Measurements from ENCODE around the gene FUCA2.
"Not testable (repeated sequence)": the region's sequence is repeated elsewhere in the genome, so short reads cannot be mapped to it uniquely, and the experiment has no call there.

FUCA2 gene

DNA sequence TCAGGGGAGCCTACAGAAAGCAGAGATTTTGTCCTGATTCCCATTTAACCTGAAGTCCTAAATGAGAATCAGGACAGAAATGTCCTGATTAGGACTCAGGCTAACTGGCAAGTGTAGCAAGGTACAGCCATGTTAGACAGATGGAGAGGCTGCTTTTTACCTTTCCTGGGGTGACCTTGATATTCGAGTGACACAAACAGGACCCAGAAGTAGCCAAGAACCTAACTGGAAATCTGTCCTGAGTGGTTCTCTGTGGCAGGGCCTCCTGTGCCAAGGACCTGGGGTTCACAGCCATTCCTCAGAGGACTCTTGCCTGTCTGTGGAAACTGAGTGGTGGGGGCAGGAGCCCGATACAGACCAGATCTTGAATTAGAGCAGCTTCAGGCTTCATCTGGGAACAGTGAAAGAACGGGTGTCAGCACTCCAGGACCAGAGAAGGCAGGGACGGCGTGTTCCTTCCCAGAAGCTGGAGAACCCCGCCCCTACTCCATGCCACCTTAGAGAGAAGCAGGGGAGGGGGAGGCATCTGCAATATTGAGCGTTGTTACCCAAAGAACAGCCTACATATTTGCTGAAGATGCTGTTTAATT, 4.3 kb upstream of the FUCA2 start:
- WGBS, 2 experiments (ENCODE audit: insufficient coverage in 2 of 2), result 85 to 88% methylated on average over 6 of the region's 7 CpGs
- H3K36me3 ChIP-seq (ENCODE audit: control insufficient read depth, insufficient read depth, low read length), result no peaks in the 10 kb centered on the region
- no peaks in the 10 kb centered on the region for H3K9me3 ChIP-seq (ENCODE audit: control insufficient read depth, low read length)
- no peaks in the 10 kb centered on the region for H3K4me1 ChIP-seq (ENCODE audit: control insufficient read depth, insufficient read depth, low read length, poor library complexity, severe bottlenecking)
- no peak overlapping the region for H3K4me3 ChIP-seq (ENCODE audit: extremely low read depth, insufficient read depth, low read length, poor library complexity, severe bottlenecking)
- no peak overlapping the region for H3K27ac ChIP-seq (ENCODE audit: low read depth, low read length, severe bottlenecking)

DNA sequence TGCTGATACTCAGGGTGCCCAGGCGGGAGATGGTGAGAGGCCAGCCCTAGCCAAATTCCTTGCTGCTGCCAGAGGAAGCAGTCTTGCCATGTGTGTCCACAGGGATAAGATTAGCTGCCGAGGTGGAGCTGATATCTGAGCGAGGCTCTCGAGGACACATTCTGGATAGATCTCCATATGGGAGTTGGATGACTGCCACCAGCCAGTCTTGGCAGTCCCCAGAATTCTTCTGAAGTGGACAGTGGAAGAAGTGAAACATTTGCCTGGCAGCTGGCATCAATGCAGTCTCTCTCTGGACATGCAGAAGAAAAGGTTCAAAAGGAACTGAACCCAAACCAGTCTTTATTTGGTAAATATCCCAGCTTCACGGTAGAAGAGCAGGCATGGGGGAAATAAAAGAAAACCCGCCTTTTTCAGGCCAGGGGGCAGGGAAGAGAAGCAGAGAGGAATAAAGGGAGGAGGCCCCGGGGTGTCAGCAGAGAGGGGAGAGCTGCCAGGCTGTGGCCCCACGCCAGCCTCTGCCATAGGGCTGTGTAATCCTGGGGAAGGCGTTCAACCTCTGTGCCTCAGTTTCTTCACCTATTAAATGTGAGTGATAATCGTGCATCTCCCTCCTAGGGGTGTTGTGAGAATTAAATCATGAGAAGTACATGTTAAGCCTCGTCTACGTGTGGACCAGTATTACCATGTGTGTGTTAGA, 3.7 kb upstream of the FUCA2 start:
- 87 to 89% methylated on average over 9 to 11 of the region's 12 CpGs for WGBS, 2 experiments (ENCODE audit: insufficient coverage in 2 of 2)
- Histone ChIP-seq H3K36me3 (ENCODE audit: control insufficient read depth, insufficient read depth, low read length) (no peaks in the 10 kb centered on the region), H3K4me1 (ENCODE audit: control insufficient read depth, insufficient read depth, low read length, poor library complexity, severe bottlenecking) (no peaks in the 10 kb centered on the region), H3K9me3 (ENCODE audit: control insufficient read depth, low read length) (no peaks in the 10 kb centered on the region), H3K27ac (ENCODE audit: low read depth, low read length, severe bottlenecking) (no peak overlapping the region), H3K4me3 (ENCODE audit: extremely low read depth, insufficient read depth, low read length, poor library complexity, severe bottlenecking) (no peak overlapping the region)

DNA sequence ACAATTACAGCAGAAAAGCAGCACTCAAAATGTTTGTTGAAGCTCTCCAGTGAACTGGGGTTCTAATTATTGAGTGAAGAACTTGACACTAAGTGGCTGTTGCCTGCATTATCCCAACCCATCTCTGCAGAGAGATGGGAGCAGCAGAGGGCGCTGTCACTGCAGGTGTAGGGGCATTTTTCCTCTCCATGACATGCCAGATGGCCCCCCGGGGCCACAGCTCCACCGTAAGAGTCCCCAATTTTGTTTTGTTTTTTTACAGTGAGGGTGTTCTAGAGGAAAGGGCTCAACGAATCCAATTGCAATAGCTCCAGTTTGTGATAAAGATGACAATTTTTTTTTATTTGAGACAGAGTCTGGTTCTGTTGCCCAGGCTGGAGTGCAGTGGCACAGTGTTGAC, 1.9 kb upstream of the FUCA2 start:
- WGBS, 2 experiments (ENCODE audit: insufficient coverage in 2 of 2), result 42 to 44% methylated on average over 4 of the region's 4 CpGs
- H3K36me3 ChIP-seq (ENCODE audit: control insufficient read depth, insufficient read depth, low read length), result no peaks in the 10 kb centered on the region
- no peak overlapping the region for H3K27ac ChIP-seq (ENCODE audit: low read depth, low read length, severe bottlenecking)
- no peaks in the 10 kb centered on the region for H3K4me1 ChIP-seq (ENCODE audit: control insufficient read depth, insufficient read depth, low read length, poor library complexity, severe bottlenecking)
- no peak overlapping the region for H3K4me3 ChIP-seq (ENCODE audit: extremely low read depth, insufficient read depth, low read length, poor library complexity, severe bottlenecking)
- H3K9me3 ChIP-seq (ENCODE audit: control insufficient read depth, low read length), result no peaks in the 10 kb centered on the region

DNA sequence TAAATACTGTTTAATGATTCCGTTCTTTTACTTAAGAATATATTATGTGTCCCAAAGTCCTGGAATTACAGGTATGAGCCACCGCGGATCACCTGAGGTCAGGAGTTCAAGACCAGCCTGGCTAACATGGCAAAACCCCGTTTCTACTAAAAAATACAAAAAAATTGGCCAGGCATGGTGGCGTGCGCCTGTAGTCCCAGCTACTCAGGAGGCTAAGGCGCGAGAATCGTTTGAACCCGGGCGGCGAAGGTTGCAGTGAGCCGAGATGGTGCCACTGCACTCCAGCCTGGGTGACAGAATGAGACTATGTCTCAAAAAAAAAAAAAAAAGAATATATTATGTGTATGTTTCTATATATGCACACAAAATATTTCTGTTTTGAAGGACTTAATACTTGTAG, 1.2 kb downstream of the FUCA2 start:
- H3K27ac ChIP-seq (ENCODE audit: low read depth, low read length, severe bottlenecking); H3K4me1 ChIP-seq (ENCODE audit: control insufficient read depth, insufficient read depth, low read length, poor library complexity, severe bottlenecking); H3K9me3 ChIP-seq (ENCODE audit: control insufficient read depth, low read length): not testable (repeated sequence)
- WGBS, 2 experiments (ENCODE audit: insufficient coverage in 2 of 2), result 94 to 100% methylated on average over 5 of the region's 13 CpGs
- Histone ChIP-seq H3K36me3 (ENCODE audit: control insufficient read depth, insufficient read depth, low read length) (peaks cover 22% of the 10 kb centered on the region), H3K4me3 (ENCODE audit: extremely low read depth, insufficient read depth, low read length, poor library complexity, severe bottlenecking) (peak overlapping the region; percentile 64)

DNA sequence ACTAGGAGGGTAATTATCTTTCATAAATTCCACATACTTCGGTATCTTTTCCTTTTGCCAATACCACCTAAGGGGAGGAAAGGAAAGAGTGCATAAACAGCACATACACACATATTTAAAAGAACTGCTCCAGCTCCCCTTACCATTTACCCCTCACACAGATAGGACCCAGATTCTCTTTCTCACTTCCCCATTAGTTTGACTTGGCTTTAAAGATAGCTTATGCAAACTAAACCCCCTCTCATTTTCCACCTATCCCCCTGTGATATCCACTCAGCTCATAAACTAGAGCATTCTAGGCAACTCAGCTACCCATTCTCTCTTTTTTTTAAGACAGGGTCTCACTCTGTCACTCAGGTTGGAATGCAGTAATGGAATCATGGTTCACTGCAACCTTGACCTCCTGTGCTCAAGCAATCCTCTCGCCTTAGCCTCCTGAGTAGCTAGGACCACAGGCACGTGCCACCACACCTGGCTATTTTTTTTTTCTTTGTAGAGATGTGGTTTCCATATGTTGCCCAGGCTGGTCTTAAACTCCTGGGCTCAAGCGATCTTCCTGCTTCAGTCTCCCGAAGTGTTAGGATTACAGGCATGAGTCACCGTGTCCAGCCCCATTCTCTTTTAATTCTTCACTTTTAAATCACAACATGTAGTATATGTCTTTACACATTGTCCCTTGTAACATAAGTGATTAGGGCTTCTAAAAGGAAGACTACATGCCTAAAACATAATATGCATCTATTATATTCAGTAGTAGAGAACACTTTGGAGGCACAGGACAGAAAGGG, 4.0 kb downstream of the FUCA2 start:
- Histone ChIP-seq H3K36me3 (ENCODE audit: control insufficient read depth, insufficient read depth, low read length) (peaks cover 36% of the 10 kb centered on the region), H3K4me1 (ENCODE audit: control insufficient read depth, insufficient read depth, low read length, poor library complexity, severe bottlenecking) (no peaks in the 10 kb centered on the region), H3K4me3 (ENCODE audit: extremely low read depth, insufficient read depth, low read length, poor library complexity, severe bottlenecking) (no peak overlapping the region), H3K9me3 (ENCODE audit: control insufficient read depth, low read length) (no peaks in the 10 kb centered on the region), H3K27ac (ENCODE audit: low read depth, low read length, severe bottlenecking) (no peak overlapping the region)
- 83 to 100% methylated on average over 1 of the region's 6 CpGs for WGBS, 2 experiments (ENCODE audit: insufficient coverage in 2 of 2)

- WGBS, 2 experiments (ENCODE audit: insufficient coverage in 2 of 2), result 92 to 100% methylated on average over 1 to 2 of the region's 2 CpGs
- no peaks in the 10 kb centered on the region for H3K4me1 ChIP-seq (ENCODE audit: control insufficient read depth, insufficient read depth, low read length, poor library complexity, severe bottlenecking)
These were observed 4.9 kb downstream of the FUCA2 start for GRCh38 chr6:143506620-143507019.

GRCh38 chr6:143506199-143506598, 5.3 kb downstream of the FUCA2 start:
- peaks cover 44% of the 10 kb centered on the region for H3K36me3 ChIP-seq (ENCODE audit: control insufficient read depth, insufficient read depth, low read length)
- H3K9me3 ChIP-seq (ENCODE audit: control insufficient read depth, low read length), result no peaks in the 10 kb centered on the region
- H3K4me3 ChIP-seq (ENCODE audit: extremely low read depth, insufficient read depth, low read length, poor library complexity, severe bottlenecking), result no peak overlapping the region
- no peaks in the 10 kb centered on the region for H3K4me1 ChIP-seq (ENCODE audit: control insufficient read depth, insufficient read depth, low read length, poor library complexity, severe bottlenecking)
- H3K27ac ChIP-seq (ENCODE audit: low read depth, low read length, severe bottlenecking), result no peak overlapping the region
- WGBS, 2 experiments (ENCODE audit: insufficient coverage in 2 of 2), result 96 to 100% methylated on average over 2 to 4 of the region's 6 CpGs

More at GRCh38 chr6:143506620-143507019, 4.9 kb downstream of the FUCA2 start:
- Histone ChIP-seq H3K9me3 (ENCODE audit: control insufficient read depth, low read length) (no peaks in the 10 kb centered on the region), H3K4me3 (ENCODE audit: extremely low read depth, insufficient read depth, low read length, poor library complexity, severe bottlenecking) (no peak overlapping the region), H3K36me3 (ENCODE audit: control insufficient read depth, insufficient read depth, low read length) (peaks cover 44% of the 10 kb centered on the region), H3K27ac (ENCODE audit: low read depth, low read length, severe bottlenecking) (no peak overlapping the region)

- Histone ChIP-seq H3K4me1 (ENCODE audit: control insufficient read depth, insufficient read depth, low read length, poor library complexity, severe bottlenecking) (no peaks in the 10 kb centered on the region), H3K27ac (ENCODE audit: low read depth, low read length, severe bottlenecking) (no peak overlapping the region), H3K36me3 (ENCODE audit: control insufficient read depth, insufficient read depth, low read length) (peaks cover 50% of the 10 kb centered on the region), H3K4me3 (ENCODE audit: extremely low read depth, insufficient read depth, low read length, poor library complexity, severe bottlenecking) (no peak overlapping the region), H3K9me3 (ENCODE audit: control insufficient read depth, low read length) (no peaks in the 10 kb centered on the region)
- 94 to 100% methylated on average over 2 of the region's 2 CpGs for WGBS, 2 experiments (ENCODE audit: insufficient coverage in 2 of 2)
These were observed 6.0 kb downstream of the FUCA2 start for GRCh38 chr6:143505537-143505936.

DNA sequence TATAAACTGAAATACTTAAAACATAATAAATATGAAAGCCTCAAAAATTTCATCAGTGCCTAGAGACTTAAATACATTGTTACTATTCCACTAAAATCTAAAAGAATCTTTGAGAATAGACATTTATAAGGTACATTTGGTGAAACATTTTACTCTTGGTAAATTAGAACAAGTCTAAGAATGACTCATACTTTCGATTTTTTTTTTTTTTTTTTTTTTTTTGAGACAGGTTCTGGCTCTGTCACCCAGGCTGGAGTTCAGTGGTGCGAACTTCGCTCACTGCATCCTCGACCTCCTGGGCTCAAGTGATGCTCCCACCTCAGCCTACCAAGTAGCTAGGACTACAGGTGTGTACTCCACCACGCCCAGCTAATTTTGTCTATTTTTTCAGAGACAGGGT, 6.4 kb downstream of the FUCA2 start:
- peaks cover 54% of the 10 kb centered on the region for H3K36me3 ChIP-seq (ENCODE audit: control insufficient read depth, insufficient read depth, low read length)
- H3K4me1 ChIP-seq (ENCODE audit: control insufficient read depth, insufficient read depth, low read length, poor library complexity, severe bottlenecking), result no peaks in the 10 kb centered on the region
- WGBS, 2 experiments (ENCODE audit: insufficient coverage in 2 of 2), result 86 to 95% methylated on average over 1 to 4 of the region's 5 CpGs
- H3K9me3 ChIP-seq (ENCODE audit: control insufficient read depth, low read length), result no peaks in the 10 kb centered on the region
- no peak overlapping the region for H3K4me3 ChIP-seq (ENCODE audit: extremely low read depth, insufficient read depth, low read length, poor library complexity, severe bottlenecking)
- no peak overlapping the region for H3K27ac ChIP-seq (ENCODE audit: low read depth, low read length, severe bottlenecking)

- 71 to 100% methylated on average over 1 of the region's 1 CpG for WGBS, 2 experiments (ENCODE audit: insufficient coverage in 2 of 2)
- H3K4me3 ChIP-seq (ENCODE audit: extremely low read depth, insufficient read depth, low read length, poor library complexity, severe bottlenecking), result no peak overlapping the region
- H3K27ac ChIP-seq (ENCODE audit: low read depth, low read length, severe bottlenecking), result no peak overlapping the region
- peaks cover 61% of the 10 kb centered on the region for H3K36me3 ChIP-seq (ENCODE audit: control insufficient read depth, insufficient read depth, low read length)
- H3K9me3 ChIP-seq (ENCODE audit: control insufficient read depth, low read length), result no peaks in the 10 kb centered on the region
- H3K4me1 ChIP-seq (ENCODE audit: control insufficient read depth, insufficient read depth, low read length, poor library complexity, severe bottlenecking), result no peaks in the 10 kb centered on the region
These were observed 7.2 kb downstream of the FUCA2 start for GRCh38 chr6:143504369-143504768.
